B cell (primary cell): ENCODE data around the gene C2CD3.

Experiments used
- EZH2 ChIP-seq: IDR thresholded peaks from 2 replicates; pipeline ENCODE4 v1.6.1; 2012; ENCODE audit warnings: borderline replicate concordance, low read depth, mild to moderate bottlenecking, moderate library complexity, low read length; ENCODE audit not compliant: insufficient read depth, poor library complexity, severe bottlenecking
- TF ChIP-seq, protein P1 (sequence below): fragments of 200-600 bp; IDR thresholded peaks from one replicate; pipeline ENCODE4 v1.8.0; 2022; ENCODE audit warnings: antibody characterized with exemption, mild to moderate bottlenecking

DNA sequence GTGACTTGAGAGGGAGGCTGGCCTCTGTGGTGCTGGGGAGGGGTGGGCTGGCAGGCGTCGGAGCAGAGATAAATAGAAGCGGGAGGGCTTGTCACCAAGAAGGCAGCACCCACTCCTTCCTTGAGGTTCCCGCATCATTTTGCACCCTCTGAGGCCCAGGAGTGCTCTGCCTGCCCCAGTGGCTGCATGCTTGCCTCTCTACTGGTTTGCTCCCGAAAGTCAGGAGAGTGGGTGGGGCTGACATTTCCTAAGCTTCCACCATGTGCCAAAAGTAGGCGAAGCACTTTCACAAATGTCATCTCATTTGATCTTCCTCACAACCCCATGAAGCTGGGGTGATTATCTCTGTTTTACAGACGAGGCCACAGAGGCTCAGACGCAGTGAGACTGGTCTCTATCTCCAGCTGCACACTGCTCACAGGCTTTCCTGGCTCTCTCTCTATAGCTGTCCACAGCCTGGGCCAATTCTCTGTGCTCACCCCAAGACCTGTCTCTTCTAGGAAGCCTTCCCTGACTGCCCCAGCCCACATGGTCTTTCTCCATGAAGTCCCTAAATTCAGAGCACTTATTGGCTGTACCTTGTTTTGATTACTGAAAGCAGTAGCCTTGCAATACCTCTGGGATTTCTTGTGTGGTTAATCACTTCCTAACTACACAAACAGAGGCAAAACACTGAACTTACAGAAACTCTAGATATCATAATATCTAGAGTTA lies 159.3 kb downstream of the C2CD3 start:
- TF ChIP-seq, protein P1, sequence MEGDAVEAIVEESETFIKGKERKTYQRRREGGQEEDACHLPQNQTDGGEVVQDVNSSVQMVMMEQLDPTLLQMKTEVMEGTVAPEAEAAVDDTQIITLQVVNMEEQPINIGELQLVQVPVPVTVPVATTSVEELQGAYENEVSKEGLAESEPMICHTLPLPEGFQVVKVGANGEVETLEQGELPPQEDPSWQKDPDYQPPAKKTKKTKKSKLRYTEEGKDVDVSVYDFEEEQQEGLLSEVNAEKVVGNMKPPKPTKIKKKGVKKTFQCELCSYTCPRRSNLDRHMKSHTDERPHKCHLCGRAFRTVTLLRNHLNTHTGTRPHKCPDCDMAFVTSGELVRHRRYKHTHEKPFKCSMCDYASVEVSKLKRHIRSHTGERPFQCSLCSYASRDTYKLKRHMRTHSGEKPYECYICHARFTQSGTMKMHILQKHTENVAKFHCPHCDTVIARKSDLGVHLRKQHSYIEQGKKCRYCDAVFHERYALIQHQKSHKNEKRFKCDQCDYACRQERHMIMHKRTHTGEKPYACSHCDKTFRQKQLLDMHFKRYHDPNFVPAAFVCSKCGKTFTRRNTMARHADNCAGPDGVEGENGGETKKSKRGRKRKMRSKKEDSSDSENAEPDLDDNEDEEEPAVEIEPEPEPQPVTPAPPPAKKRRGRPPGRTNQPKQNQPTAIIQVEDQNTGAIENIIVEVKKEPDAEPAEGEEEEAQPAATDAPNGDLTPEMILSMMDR = no peak
- TF ChIP-seq EZH2 = no peak
